Measurements from ENCODE around the gene LSM12.

The LSM12 gene

GRCh38 chr17:44069974-44070454 lies 3.5 kb upstream of the LSM12 start:
- Histone ChIP-seq H3K27me3 (ENCODE audit: low read length) (no peaks in the 10 kb centered on the region), H2AFZ (ENCODE audit: low read depth, low read length, severe bottlenecking) (peak overlapping the region; percentile 89), H4K20me1 (ENCODE audit: low read depth, low read length) (no peaks in the 10 kb centered on the region), H3K79me2 (ENCODE audit: insufficient read depth, low read length) (peaks cover 30% of the 10 kb centered on the region), H3K9me2 (replicated peaks; ENCODE audit: insufficient read depth, low read length) (no peaks in the 10 kb centered on the region), H3K36me3 (ENCODE audit: low read length) (no peaks in the 10 kb centered on the region), H3K9ac (ENCODE audit: low read length) (peak overlapping the region; percentile 81), H3K4me3 (ENCODE audit: insufficient read depth, low read length, poor library complexity, severe bottlenecking) (peak overlapping the region; percentile 74), H3K4me2 (ENCODE audit: low read depth, low read length, poor library complexity, severe bottlenecking) (peak overlapping the region; percentile 95), H3K27ac (ENCODE audit: low read depth, low read length) (peak overlapping the region; percentile 63), H3K9me3 (ENCODE audit: insufficient read depth, low read length) (no peaks in the 10 kb centered on the region), H3F3A (ENCODE audit: insufficient read depth) (peaks cover 20% of the 10 kb centered on the region)
- TF ChIP-seq EZH2phosphoT487 (conservative IDR thresholded peaks at IDR 0.05; ENCODE audit: low read length) = no peak
- TF ChIP-seq, protein P1, sequence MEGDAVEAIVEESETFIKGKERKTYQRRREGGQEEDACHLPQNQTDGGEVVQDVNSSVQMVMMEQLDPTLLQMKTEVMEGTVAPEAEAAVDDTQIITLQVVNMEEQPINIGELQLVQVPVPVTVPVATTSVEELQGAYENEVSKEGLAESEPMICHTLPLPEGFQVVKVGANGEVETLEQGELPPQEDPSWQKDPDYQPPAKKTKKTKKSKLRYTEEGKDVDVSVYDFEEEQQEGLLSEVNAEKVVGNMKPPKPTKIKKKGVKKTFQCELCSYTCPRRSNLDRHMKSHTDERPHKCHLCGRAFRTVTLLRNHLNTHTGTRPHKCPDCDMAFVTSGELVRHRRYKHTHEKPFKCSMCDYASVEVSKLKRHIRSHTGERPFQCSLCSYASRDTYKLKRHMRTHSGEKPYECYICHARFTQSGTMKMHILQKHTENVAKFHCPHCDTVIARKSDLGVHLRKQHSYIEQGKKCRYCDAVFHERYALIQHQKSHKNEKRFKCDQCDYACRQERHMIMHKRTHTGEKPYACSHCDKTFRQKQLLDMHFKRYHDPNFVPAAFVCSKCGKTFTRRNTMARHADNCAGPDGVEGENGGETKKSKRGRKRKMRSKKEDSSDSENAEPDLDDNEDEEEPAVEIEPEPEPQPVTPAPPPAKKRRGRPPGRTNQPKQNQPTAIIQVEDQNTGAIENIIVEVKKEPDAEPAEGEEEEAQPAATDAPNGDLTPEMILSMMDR (IDR thresholded peaks at IDR 0.05; ENCODE audit: insufficient read depth, low read length, poor library complexity, severe bottlenecking) = no peak

- Histone ChIP-seq H3F3A (ENCODE audit: insufficient read depth) (peaks cover 24% of the 10 kb centered on the region), H4K20me1 (ENCODE audit: low read depth, low read length) (no peaks in the 10 kb centered on the region), H3K4me2 (ENCODE audit: low read depth, low read length, poor library complexity, severe bottlenecking) (peak overlapping the region; percentile 83), H3K9me3 (ENCODE audit: insufficient read depth, low read length) (no peaks in the 10 kb centered on the region), H3K79me2 (ENCODE audit: insufficient read depth, low read length) (peaks cover 48% of the 10 kb centered on the region), H3K4me3 (ENCODE audit: insufficient read depth, low read length, poor library complexity, severe bottlenecking) (no peak overlapping the region), H3K36me3 (ENCODE audit: low read length) (peaks cover 12% of the 10 kb centered on the region; the same call in 1 of the 2 replicates), H3K9ac (ENCODE audit: low read length) (0 out of 2 replicates have a peak overlapping the region, but pooled peaks have one; percentile 88), H3K27me3 (ENCODE audit: low read length) (no peaks in the 10 kb centered on the region), H3K27ac (ENCODE audit: low read depth, low read length) (no peak overlapping the region), H2AFZ (ENCODE audit: low read depth, low read length, severe bottlenecking) (no peak overlapping the region), H3K9me2 (replicated peaks; ENCODE audit: insufficient read depth, low read length) (no peaks in the 10 kb centered on the region)
- TF ChIP-seq, protein P1 (IDR thresholded peaks at IDR 0.05; ENCODE audit: insufficient read depth, low read length, poor library complexity, severe bottlenecking) = no peak
- TF ChIP-seq EZH2phosphoT487 (conservative IDR thresholded peaks at IDR 0.05; ENCODE audit: low read length) = no peak
These were observed 1.1 kb upstream of the LSM12 start for GRCh38 chr17:44067545-44067940.

DNA sequence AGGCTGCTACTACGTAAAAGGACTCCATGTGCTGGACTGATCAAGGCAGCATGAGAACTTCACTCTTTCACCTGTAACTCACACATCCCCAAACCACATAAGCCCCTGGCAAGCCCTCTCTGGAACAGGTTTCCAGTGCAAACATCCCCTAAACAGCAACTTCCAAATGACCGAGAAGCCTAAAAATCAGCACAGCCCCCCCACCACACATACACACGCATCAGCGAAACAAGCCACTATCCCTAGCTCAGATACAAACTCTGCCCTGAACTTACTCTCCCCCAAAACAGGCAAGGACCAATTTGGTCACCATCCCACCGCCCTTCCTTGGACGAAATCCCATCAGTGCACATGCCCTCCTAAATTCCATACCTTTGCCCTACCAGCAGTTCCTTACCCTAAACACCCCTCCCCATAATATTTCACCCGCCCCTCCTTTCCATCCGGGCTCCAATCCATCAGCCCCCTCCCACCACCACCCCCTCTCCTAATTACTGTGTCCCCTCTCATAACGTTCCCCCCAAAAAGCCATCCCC lies 735 bp downstream of the LSM12 start:
- no peaks in the 10 kb centered on the region for H3K9me3 ChIP-seq (ENCODE audit: insufficient read depth, low read length)
- TF ChIP-seq, protein P1 (IDR thresholded peaks at IDR 0.05; ENCODE audit: insufficient read depth, low read length, poor library complexity, severe bottlenecking) = no peak
- no peak for TF ChIP-seq EZH2phosphoT487 (conservative IDR thresholded peaks at IDR 0.05; ENCODE audit: low read length)
- peak overlapping the region; percentile 66 for H3K27ac ChIP-seq (ENCODE audit: low read depth, low read length)
- no peaks in the 10 kb centered on the region for H3K9me2 ChIP-seq (replicated peaks; ENCODE audit: insufficient read depth, low read length)
- H4K20me1 ChIP-seq (ENCODE audit: low read depth, low read length) = no peaks in the 10 kb centered on the region
- H2AFZ ChIP-seq (ENCODE audit: low read depth, low read length, severe bottlenecking) = no peak overlapping the region
- peaks cover 20% of the 10 kb centered on the region for H3F3A ChIP-seq (ENCODE audit: insufficient read depth)
- H3K4me3 ChIP-seq (ENCODE audit: insufficient read depth, low read length, poor library complexity, severe bottlenecking) = peak overlapping the region; percentile 78
- peaks cover 16% of the 10 kb centered on the region; the same call in 1 of the 2 replicates for H3K36me3 ChIP-seq (ENCODE audit: low read length)
- H3K9ac ChIP-seq (ENCODE audit: low read length) = peak overlapping the region; percentile 88
- peaks cover 56% of the 10 kb centered on the region for H3K79me2 ChIP-seq (ENCODE audit: insufficient read depth, low read length)
- H3K27me3 ChIP-seq (ENCODE audit: low read length) = no peaks in the 10 kb centered on the region
- H3K4me2 ChIP-seq (ENCODE audit: low read depth, low read length, poor library complexity, severe bottlenecking) = peak overlapping the region; percentile 83

Measured in SU-DHL-6 (cell line).